H1 (cell line): Measurements from ENCODE around the gene ABHD8. TPM values are rescaled to one million over a fixed set of nuclear protein-coding genes. Genes with fewer than 3 reads are reported as not detected.
A peak's percentile ranks its signal among the peaks of the same experiment; 100 is the strongest.

ENCODE experiments used
- CTCF ChIA-PET: fragments of 300-600 bp; sonication (Branson Sonifier 250); formaldehyde crosslinking; loops from one replicate; lab custom pipeline; 2021; ENCODE audit not compliant: partially characterized antibody; lab: Charles Lee
- POLR2A ChIA-PET: fragments of 300-600 bp; sonication (Branson Sonifier 250); formaldehyde crosslinking; loops from one replicate; lab custom pipeline; 2021; ENCODE audit warnings: inconsistent platforms; ENCODE audit not compliant: partially characterized antibody; lab: Charles Lee
- DNase-seq, 2 experiments: peaks; one replicate each; pipeline versions ENCODE4 v3.0.0 to v3.0.0-alpha.2; 2010 to 2022; ENCODE audit warnings: low spot score in 2 of 2, low read depth in 1 of 2, mixed read lengths in 1 of 2
- FAIRE-seq: peaks from 2 replicates; lab custom pipeline; 2011; peaks lifted over from hg19 to GRCh38; lab: Jason Lieb, UNC
- H2AFZ ChIP-seq: 2 replicates; pipeline ENCODE4 v1.8.1; 2012; ENCODE audit warnings: low read length, inconsistent platforms
- H2AK5ac ChIP-seq: 2 replicates; pipeline ENCODE4 v1.6.1; 2013; ENCODE audit warnings: low read depth, low read length
- H2BK120ac ChIP-seq: replicated peaks from 2 replicates; pipeline ENCODE3; 2013; ENCODE audit warnings: low read depth, low read length, inconsistent platforms
- H2BK12ac ChIP-seq: 2 replicates; pipeline ENCODE4 v1.6.1; 2013; ENCODE audit warnings: low read depth, low read length
- H2BK15ac ChIP-seq: 2 replicates; pipeline ENCODE4 v1.6.1; 2013; ENCODE audit warnings: low read length
- H2BK20ac ChIP-seq: 2 replicates; pipeline ENCODE4 v1.6.1; 2013; ENCODE audit warnings: low read length
- H2BK5ac ChIP-seq: 2 replicates; pipeline ENCODE4 v1.6.1; 2013; ENCODE audit warnings: low read depth, low read length
- H3K14ac ChIP-seq: 2 replicates; pipeline ENCODE4 v1.6.1; 2013; ENCODE audit warnings: inconsistent platforms; ENCODE audit not compliant: insufficient read length
- H3K18ac ChIP-seq: 2 replicates; pipeline ENCODE4 v1.6.1; 2013; ENCODE audit warnings: low read length; ENCODE audit errors: extremely low read depth
- H3K23ac ChIP-seq: 2 replicates; pipeline ENCODE4 v1.6.1; 2013; ENCODE audit warnings: inconsistent platforms; ENCODE audit not compliant: insufficient read length
- H3K23me2 ChIP-seq: 2 replicates; pipeline ENCODE4 v1.6.1; 2013; ENCODE audit warnings: low read depth, low read length
- H3K27ac ChIP-seq: 2 replicates; pipeline ENCODE4 v1.6.1; 2011; ENCODE audit warnings: low read depth, low read length, inconsistent platforms
- H3K27me3 ChIP-seq, 4 experiments: replicated peaks in 1 of 4; 1 replicate in 1 of 4; 2 replicates in 3 of 4; pipeline versions ENCODE4 v1.6.1 to v1.8.1; 2011 to 2013; ENCODE audit warnings: low read length in 3 of 4, mild to moderate bottlenecking in 3 of 4, inconsistent platforms in 2 of 4, mixed read lengths in 2 of 4, moderate library complexity in 1 of 4; ENCODE audit not compliant: control insufficient read depth in 3 of 4, insufficient read depth in 3 of 4; ENCODE audit errors: extremely low read depth in 1 of 4
- H3K36me3 ChIP-seq, 4 experiments: 2 replicates each; pipeline versions ENCODE4 v1.6.1 to v1.8.1; 2011 to 2013; ENCODE audit warnings: mild to moderate bottlenecking in 4 of 4, low read length in 3 of 4, moderate library complexity in 2 of 4, control low read depth in 1 of 4, inconsistent platforms in 1 of 4; ENCODE audit not compliant: insufficient read depth in 4 of 4, control insufficient read depth in 2 of 4
- H3K4ac ChIP-seq: replicated peaks from 2 replicates; pipeline ENCODE3; 2013; ENCODE audit warnings: low read length, low read depth, mixed read lengths, inconsistent platforms; ENCODE audit not compliant: insufficient read length
- H3K4me1 ChIP-seq, 4 experiments: replicated peaks in 1 of 4; 1 replicate in 1 of 4; 2 replicates in 3 of 4; pipeline versions ENCODE4 v1.6.1 to v1.8.1; 2011 to 2013; ENCODE audit warnings: low read length in 3 of 4, inconsistent platforms in 2 of 4, mixed read lengths in 1 of 4; ENCODE audit not compliant: insufficient read depth in 4 of 4, control insufficient read depth in 3 of 4
- H3K4me2 ChIP-seq, 2 experiments: 2 replicates each; pipeline versions ENCODE4 v1.6.1 to v1.8.1; 2011 to 2013; ENCODE audit warnings: low read depth in 2 of 2, low read length in 2 of 2, control low read depth in 1 of 2, inconsistent platforms in 1 of 2, mild to moderate bottlenecking in 1 of 2; ENCODE audit not compliant: insufficient read depth in 1 of 2
- H3K4me3 ChIP-seq, 4 experiments: fragments of 200-600, 300-600 bp in 1 of 4; sonication (generic), shearing (Covaris generic), sonication (Bioruptor Twin) in 1 of 4; 2 replicates each; pipeline versions ENCODE4 v1.5.1 to v1.8.1; 2011 to 2016; ENCODE audit warnings: low read length in 4 of 4, low read depth in 3 of 4, control low read depth in 2 of 4, inconsistent platforms in 2 of 4, mild to moderate bottlenecking in 2 of 4, mixed read lengths in 1 of 4, moderate library complexity in 1 of 4; ENCODE audit not compliant: insufficient read depth in 2 of 4; ENCODE audit errors: extremely low read depth in 1 of 4
- H3K56ac ChIP-seq: replicated peaks from 2 replicates; pipeline ENCODE3; 2013; ENCODE audit warnings: low read depth, mild to moderate bottlenecking, mixed read lengths, low read length, inconsistent platforms; ENCODE audit not compliant: insufficient read length
- H3K79me1 ChIP-seq: 2 replicates; pipeline ENCODE4 v1.6.1; 2013; ENCODE audit warnings: low read depth, low read length, control low read depth
- H3K79me2 ChIP-seq, 2 experiments: 2 replicates each; pipeline versions ENCODE4 v1.6.1 to v1.8.1; 2012 to 2013; ENCODE audit warnings: low read length in 2 of 2, mild to moderate bottlenecking in 2 of 2, inconsistent platforms in 1 of 2; ENCODE audit not compliant: insufficient read depth in 2 of 2, control insufficient read depth in 1 of 2
- H3K9ac ChIP-seq, 4 experiments: replicated peaks in 1 of 4; 1 replicate in 1 of 4; 2 replicates in 3 of 4; pipeline versions ENCODE4 v1.6.1 to v1.8.1; 2011 to 2013; ENCODE audit warnings: low read depth in 3 of 4, low read length in 3 of 4, control low read depth in 2 of 4, mild to moderate bottlenecking in 2 of 4, moderate library complexity in 2 of 4, inconsistent platforms in 1 of 4; ENCODE audit errors: extremely low read depth in 1 of 4
- H3K9me3 ChIP-seq, 2 experiments: 2 replicates each; pipeline versions ENCODE4 v1.6.1 to v1.8.1; 2012 to 2013; ENCODE audit warnings: mild to moderate bottlenecking in 2 of 2, moderate library complexity in 2 of 2, control low read depth in 1 of 2, inconsistent platforms in 1 of 2, low read depth in 1 of 2, low read length in 1 of 2, mixed read lengths in 1 of 2; ENCODE audit not compliant: insufficient read depth in 2 of 2
- H4K20me1 ChIP-seq, 2 experiments: replicated peaks in 1 of 2; 2 replicates each; pipeline versions ENCODE3 to v1.8.1; 2011 to 2013; ENCODE audit warnings: inconsistent platforms in 2 of 2, low read length in 2 of 2, mild to moderate bottlenecking in 1 of 2; ENCODE audit not compliant: insufficient read depth in 2 of 2, control insufficient read depth in 1 of 2
- H4K5ac ChIP-seq: 2 replicates; pipeline ENCODE4 v1.6.1; 2013; ENCODE audit warnings: low read length, low read depth, mixed read lengths, inconsistent platforms; ENCODE audit not compliant: insufficient read length
- H4K8ac ChIP-seq: 2 replicates; pipeline ENCODE4 v1.8.0; 2013; ENCODE audit warnings: mild to moderate bottlenecking, moderate library complexity, low read length, inconsistent platforms; ENCODE audit not compliant: insufficient read depth; ENCODE audit errors: extremely low read depth
- H4K91ac ChIP-seq: replicated peaks from 2 replicates; pipeline ENCODE3; 2013; ENCODE audit warnings: low read length, mixed read lengths, inconsistent platforms; ENCODE audit not compliant: insufficient read length
- BCL11A ChIP-seq, 2 experiments: IDR thresholded peaks; one replicate each; pipeline ENCODE4 v1.6.1; 2011; ENCODE audit warnings: low read depth in 2 of 2, low read length in 2 of 2, mild to moderate bottlenecking in 2 of 2
- CHD2 ChIP-seq: IDR thresholded peaks from 2 replicates; pipeline ENCODE4 v1.6.1; 2012; ENCODE audit warnings: low read length, improper control_type of control experiment
- CREB1 ChIP-seq: IDR thresholded peaks from 2 replicates; pipeline ENCODE4 v1.6.1; 2012; ENCODE audit warnings: inconsistent platforms
- GTF2F1 ChIP-seq: IDR thresholded peaks from 2 replicates; pipeline ENCODE4 v1.6.1; 2012; ENCODE audit warnings: low read depth, low read length, improper control_type of control experiment, borderline replicate concordance
- JUND ChIP-seq: IDR thresholded peaks from 2 replicates; pipeline ENCODE4 v1.6.1; 2011; ENCODE audit warnings: mild to moderate bottlenecking, improper control_type of control experiment, low read length
- MAX ChIP-seq: IDR thresholded peaks from 2 replicates; pipeline ENCODE4 v1.6.1; 2012; ENCODE audit warnings: inconsistent platforms
- POLR2A ChIP-seq, 2 experiments: IDR thresholded peaks; 1 replicate in 1 of 2; 2 replicates in 1 of 2; pipeline ENCODE4 v1.6.1; 2011; ENCODE audit warnings: low read depth in 2 of 2, low read length in 2 of 2, mild to moderate bottlenecking in 2 of 2; ENCODE audit errors: control extremely low read depth in 1 of 2
- POLR2AphosphoS5 ChIP-seq: IDR thresholded peaks from 2 replicates; pipeline ENCODE4 v1.6.1; 2011; ENCODE audit warnings: low read depth, low read length
- RXRA ChIP-seq: IDR thresholded peaks from 2 replicates; pipeline ENCODE4 v1.6.1; 2011; ENCODE audit warnings: low read depth, mild to moderate bottlenecking, low read length, moderate library complexity; ENCODE audit not compliant: insufficient read depth
- SP1 ChIP-seq: IDR thresholded peaks from 2 replicates; pipeline ENCODE4 v1.6.1; 2011; ENCODE audit warnings: low read depth, low read length
- TEAD4 ChIP-seq: IDR thresholded peaks from 2 replicates; pipeline ENCODE4 v1.6.1; 2012; ENCODE audit warnings: low read depth, low read length, inconsistent platforms, mixed read lengths
- WGBS, 2 experiments: shearing (Covaris generic) in 1 of 2; methylation state at CpG; one replicate each; pipeline versions ENCODE4 v1.1.6 to v1.1.7; 2013 to 2015; ENCODE audit warnings: low lambda C conversion rate in 2 of 2, mixed read lengths in 2 of 2, inconsistent platforms in 1 of 2, low coverage in 1 of 2, missing lambda C conversion rate in 1 of 2; ENCODE audit not compliant: insufficient replicate concordance in 2 of 2, insufficient coverage in 1 of 2, insufficient read length in 1 of 2; ENCODE audit errors: extremely low coverage in 1 of 2, missing lambda C conversion rate in 1 of 2; 5-methylcytosine and 5-hydroxymethylcytosine counted together
- polyA plus RNA-seq, 7 experiments: library from polyadenylated mRNA; depleted of rRNA in 3 of 7; stranded (reverse) in 5 of 7; unstranded in 2 of 7; fragments of >200 nt in 5 of 7; fragments of 200-250 nt in 2 of 7; gene quantifications; 1 replicate in 5 of 7; 2 replicates in 1 of 7; 4 replicates in 1 of 7; pipeline versions ENCODE4 v1.2.1 to v1.2.3, GENCODE V29; 2011 to 2013; ENCODE audit warnings: missing spikeins in 2 of 7, mixed read lengths in 2 of 7
- total RNA-seq: library from RNA; stranded (reverse); fragmentation: NEBNext Ultra II Directional; extraction: Animal tissue kit (Norgen Biotek cat#: 25700); gene quantifications from 2 replicates; pipeline ENCODE4 v1.2.1, GENCODE V29; 2021

ABHD8 gene
- total and polyA plus RNA-seq, 2 of the 8 experiments (the other 6 are each of a cell fraction or from before 2014, with no cell fraction given) = 11.3 to 18.7 TPM

GRCh38 chr19:17334414-17335409 lies 31.5 kb upstream of the ABHD8 start, which contains the start of gene ANO8:
Gene ANO8, minus strand, starts transcription at chr19:17334855. Its CDS starts 185 bp downstream, at chr19:17334670.
- peak within 1 kb of the TSS; percentile 25 to 79 (median 70); a peak in 6 of 7 replicates for H3K9ac ChIP-seq
- peaks cover 21% of the 10 kb centered on the region for H3K23me2 ChIP-seq
- DNase-seq (peak; percentile 91 to 99), FAIRE-seq (peak; percentile 75)
- H2BK120ac ChIP-seq = no peak within 1 kb of the TSS
- no peaks in the 10 kb centered on the region for H3K79me2 ChIP-seq
- H4K5ac ChIP-seq = peak within 1 kb of the TSS; percentile 41
- peak within 1 kb of the TSS; percentile 39; the same call in 1 of the 2 replicates for H2BK12ac ChIP-seq
- H3K79me1 ChIP-seq = peaks cover 3% of the 10 kb centered on the region
- H2AFZ ChIP-seq = no peak within 1 kb of the TSS
- peak within 1 kb of the TSS; percentile 73 for H3K56ac ChIP-seq
- ChIA-PET POLR2A (interaction anchor here (0.7 to 17.1 kb wide), 9 partner anchors 9 to 119 kb away, joined by 3 to 329 read pairs (median 5); partner anchors contain the start of genes ABHD8, DDA1, MRPL34 and OCEL1), CTCF (interaction anchor here (0.7 to 3.0 kb wide), 9 partner anchors 9 to 73 kb away, joined by 3 to 14 read pairs (median 4); partner anchors contain the start of genes DDA1 and MRPL34)
- no peaks in the 10 kb centered on the region for H3K27me3 ChIP-seq
- H3K4me2 ChIP-seq = peak within 1 kb of the TSS; percentile 71 to 88
- H4K20me1 ChIP-seq = peaks cover 0 to 11% of the 10 kb centered on the region in 2 experiments
- no peak within 1 kb of the TSS for H4K91ac ChIP-seq
- H3K18ac ChIP-seq = peak within 1 kb of the TSS; percentile 87
- 8% methylated on average over 58 of the region's 86 CpGs; no CpG with 5 or more reads in 1 of the 2 experiments for WGBS, 2 experiments
- H3K4me1 ChIP-seq = peaks cover 0 to 29% (median 21%) of the 10 kb centered on the region in 4 experiments; a peak in 5 of 7 replicates
- H3K4ac ChIP-seq = peak within 1 kb of the TSS; percentile 29
- H3K4me3 ChIP-seq = peak within 1 kb of the TSS; percentile 74 to 85 (median 78)
- H2BK20ac ChIP-seq = 0 out of 2 replicates have a peak within 1 kb of the TSS, but pooled peaks have one; percentile 67
- no peak within 1 kb of the TSS for H3K23ac ChIP-seq
- no peak within 1 kb of the TSS for H3K14ac ChIP-seq
- H3K27ac ChIP-seq = peak within 1 kb of the TSS; percentile 29; the same call in 1 of the 2 replicates
- no peak within 1 kb of the TSS for H2BK5ac ChIP-seq
- no peaks in the 10 kb centered on the region for H3K9me3 ChIP-seq
- H4K8ac ChIP-seq = peak within 1 kb of the TSS; percentile 92
- H3K36me3 ChIP-seq = no peaks in the 10 kb centered on the region
- H2AK5ac ChIP-seq = no peak within 1 kb of the TSS
- H2BK15ac ChIP-seq = peak within 1 kb of the TSS; percentile 61; the same call in 1 of the 2 replicates
- TF ChIP-seq JUND (peak; percentile 50; the same call in 1 of the 2 replicates), SP1 (peak; percentile 73), MAX (peak; percentile 62), GTF2F1 (peak; percentile 66; the same call in 1 of the 2 replicates), TEAD4 (peak; percentile 17; the same call in 1 of the 2 replicates), POLR2AphosphoS5 (peak; percentile 26; the same call in 1 of the 2 replicates), POLR2A (IDR thresholded peaks at IDR 0.05; ENCODE audit: control extremely low read depth in 1 of 2, low read depth in 2 of 2, low read length in 2 of 2) (peak in 1 of 2 experiments; percentile 54; a peak in 1 of 3 replicates), CHD2 (peak; percentile 58; the same call in 1 of the 2 replicates), RXRA (no peak), CREB1 (peak; percentile 89), BCL11A (IDR thresholded peaks at IDR 0.05; ENCODE audit: low read depth in 2 of 2, low read length in 2 of 2) (no peak)
